ENCODE data around the gene CD160.

GRCh38 chr1:145782272-145783099 is 63.2 kb downstream of the CD160 start:
- TF ChIP-seq ZFP30 (CRISPR knock-in tag; IDR thresholded peaks at IDR 0.05) = no peak
- TF ChIP-seq ARNTL (CRISPR knock-in tag; IDR thresholded peaks at IDR 0.05; ENCODE audit: borderline replicate concordance, low read depth) = no peak
- TF ChIP-seq CSDC2 (CRISPR knock-in tag; IDR thresholded peaks at IDR 0.05) = no peak
- TF ChIP-seq PATZ1 (CRISPR knock-in tag; IDR thresholded peaks at IDR 0.05; ENCODE audit: borderline replicate concordance) = no peak
- 0 out of 2 replicates have a peak, but pooled peaks have one; percentile 26 for TF ChIP-seq RARB (CRISPR knock-in tag; IDR thresholded peaks at IDR 0.05)
- TF ChIP-seq POU6F1 (CRISPR knock-in tag; IDR thresholded peaks at IDR 0.05; ENCODE audit: borderline replicate concordance, low read depth) = peak; percentile 38; the same call in 1 of the 2 replicates
- peak; percentile 78; the same call in 1 of the 2 replicates for TF ChIP-seq TOX (CRISPR knock-in tag; IDR thresholded peaks at IDR 0.05; ENCODE audit: borderline replicate concordance)
- no peak for TF ChIP-seq TCF4 (CRISPR knock-in tag; IDR thresholded peaks at IDR 0.05; ENCODE audit: borderline replicate concordance)
- TF ChIP-seq ZNF565 (CRISPR knock-in tag; conservative IDR thresholded peaks at IDR 0.05; ENCODE audit: low read depth) = no peak
- no peak for TF ChIP-seq ZNF70 (CRISPR knock-in tag; IDR thresholded peaks at IDR 0.05)
- TF ChIP-seq PPARA (CRISPR knock-in tag; IDR thresholded peaks at IDR 0.05; ENCODE audit: borderline replicate concordance) = no peak
- no peak for TF ChIP-seq ZFP3 (CRISPR knock-in tag; IDR thresholded peaks at IDR 0.05)

All from SK-N-SH treated with all-trans-retinoic acid at 6 μM for 48 hours (cell line).